ENCODE data around the gene TSTD1.
"Not testable (repeated sequence)": the region's sequence is repeated elsewhere in the genome, so short reads cannot be mapped to it uniquely, and the experiment has no call there.

Gene TSTD1

DNA sequence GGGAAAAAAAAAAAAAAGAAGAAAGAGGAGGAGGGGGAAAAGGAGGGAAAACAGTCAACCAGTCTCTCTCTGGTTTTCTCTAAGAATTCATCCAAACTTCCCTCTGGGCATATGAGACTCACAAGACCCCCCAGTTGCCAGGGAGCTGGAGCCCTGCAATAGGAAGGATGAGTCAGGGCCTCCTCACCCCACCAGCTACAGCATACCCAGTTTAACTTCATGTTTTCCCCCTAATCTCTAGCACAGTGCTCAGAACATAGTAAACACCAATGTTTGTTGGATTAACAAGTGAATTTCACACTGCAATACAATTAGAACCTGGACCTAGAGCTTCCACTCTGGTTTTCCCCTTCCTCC is 25.7 kb downstream of the TSTD1 start:
- Mint-ChIP-seq H3K27me3 (no peaks in the 10 kb centered on the region), H3K4me1 (ENCODE audit: low read depth) (peaks cover 27% of the 10 kb centered on the region), H3K27ac (peak overlapping the region; percentile 95), H3K4me3 (peak overlapping the region; percentile 78), H3K9me3 (ENCODE audit: low read depth) (no peaks in the 10 kb centered on the region), H3K36me3 (no peaks in the 10 kb centered on the region)

DNA sequence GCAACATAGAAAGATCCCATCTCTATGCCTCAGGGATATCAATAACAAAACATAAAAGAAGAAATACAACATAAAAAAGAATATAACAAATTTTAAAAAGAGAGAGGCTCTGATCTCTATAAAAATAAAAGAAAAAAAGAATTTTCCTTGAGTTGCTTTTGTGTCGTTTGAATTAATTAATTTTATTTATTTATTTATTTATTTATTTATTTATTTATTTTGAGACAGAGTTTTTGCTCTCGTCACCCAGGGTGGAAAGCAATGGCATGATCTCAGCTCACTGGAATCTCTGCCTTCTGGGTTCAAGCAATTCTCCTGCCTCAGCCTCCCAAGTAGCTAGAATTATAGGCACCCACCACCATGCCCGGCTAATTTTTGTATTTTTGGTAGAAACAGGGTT is 26.3 kb downstream of the TSTD1 start:
- Mint-ChIP-seq H3K27me3 (no peaks in the 10 kb centered on the region), H3K4me3 (no peak overlapping the region), H3K27ac (no peak overlapping the region), H3K36me3 (peaks cover 3% of the 10 kb centered on the region), H3K9me3 (ENCODE audit: low read depth) (no peaks in the 10 kb centered on the region), H3K4me1 (ENCODE audit: low read depth) (peaks cover 27% of the 10 kb centered on the region)

DNA sequence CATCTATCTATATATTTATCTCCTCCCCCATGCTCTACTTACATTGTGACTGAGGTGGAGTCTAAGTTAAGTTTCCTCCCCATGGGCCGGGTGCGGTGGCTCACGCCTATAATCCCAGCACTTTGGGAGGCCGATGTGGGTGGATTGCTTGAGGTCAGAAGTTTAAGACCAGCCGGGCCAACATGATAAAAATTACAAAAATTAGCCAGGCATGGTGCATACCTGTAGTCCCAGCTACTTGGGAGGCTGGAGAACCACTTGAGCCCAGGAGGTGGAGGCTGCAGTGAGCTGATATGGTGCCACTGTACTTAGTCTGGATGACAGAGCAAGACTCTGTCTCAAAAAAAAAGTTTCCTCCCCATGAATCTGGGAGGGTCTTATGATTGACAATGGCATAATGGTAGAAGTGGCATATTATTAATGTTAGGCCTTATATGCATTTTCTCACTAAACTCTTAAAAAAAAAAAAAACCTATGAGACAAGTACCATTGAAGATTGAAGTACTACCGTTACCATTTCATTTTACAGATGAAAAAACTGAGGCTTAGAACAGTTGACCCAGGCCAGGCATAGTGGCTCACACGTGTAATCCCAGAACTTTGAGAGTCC is 29.1 kb downstream of the TSTD1 start:
- no peak overlapping the region for H3K27ac Mint-ChIP-seq
- H3K4me1 Mint-ChIP-seq (ENCODE audit: low read depth), result peaks cover 25% of the 10 kb centered on the region
- H3K36me3 Mint-ChIP-seq, result peaks cover 3% of the 10 kb centered on the region
- H3K4me3 Mint-ChIP-seq, result no peak overlapping the region
- H3K27me3 Mint-ChIP-seq, result no peaks in the 10 kb centered on the region
- H3K9me3 Mint-ChIP-seq (ENCODE audit: low read depth), result no peaks in the 10 kb centered on the region

DNA sequence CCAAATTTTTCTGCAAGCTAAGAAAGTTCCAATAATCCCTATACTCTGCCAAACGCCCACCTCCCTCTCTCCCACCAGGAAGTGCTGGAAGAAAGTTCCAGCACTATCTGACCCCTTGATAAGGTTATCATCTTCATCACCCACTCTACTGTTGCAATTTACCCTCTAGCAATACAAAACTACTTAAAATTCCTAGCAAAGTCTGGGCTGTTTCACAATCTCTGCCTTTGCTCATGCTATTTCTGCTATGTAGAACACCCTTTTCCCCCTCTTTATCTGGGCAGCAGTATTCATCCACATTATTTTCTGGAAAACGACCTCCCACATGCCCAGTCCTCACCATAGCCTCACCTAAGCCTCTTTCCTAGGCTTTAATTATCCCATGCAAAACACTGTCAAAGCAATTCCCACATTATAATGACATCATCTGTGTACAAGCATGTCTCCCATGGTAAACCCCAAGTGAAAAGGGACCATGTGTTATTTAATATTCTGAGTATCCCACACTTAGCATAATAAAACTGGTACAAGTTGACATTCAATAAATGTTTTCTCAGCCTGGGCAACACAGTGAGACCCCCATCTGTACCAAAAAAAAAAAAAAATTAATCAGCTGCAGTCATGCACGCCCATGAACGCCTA is 29.8 kb downstream of the TSTD1 start:
- Mint-ChIP-seq H3K36me3 (peaks cover 3% of the 10 kb centered on the region), H3K9me3 (ENCODE audit: low read depth) (no peaks in the 10 kb centered on the region), H3K4me1 (ENCODE audit: low read depth) (peaks cover 21% of the 10 kb centered on the region), H3K4me3 (no peak overlapping the region), H3K27me3 (no peaks in the 10 kb centered on the region), H3K27ac (no peak overlapping the region)

DNA sequence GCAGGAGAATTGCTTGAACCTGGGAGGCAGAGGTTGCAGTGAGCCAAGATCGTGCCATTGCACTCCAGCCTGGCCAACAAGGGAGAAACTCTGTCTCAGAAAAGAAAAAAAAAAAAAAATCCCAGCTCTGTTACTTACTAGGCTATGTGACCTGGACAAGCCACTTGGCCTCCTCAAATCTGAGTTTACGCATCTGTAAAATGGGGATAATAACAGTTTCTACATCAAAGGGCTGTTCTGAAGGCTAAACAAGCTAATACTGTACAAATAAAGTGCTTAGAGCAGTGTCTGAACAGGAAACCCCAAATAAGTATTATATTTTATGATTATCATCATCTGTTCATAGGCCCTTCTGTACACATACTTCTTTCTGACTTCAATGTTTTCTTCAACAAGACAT is 31.4 kb downstream of the TSTD1 start:
- H3K9me3 Mint-ChIP-seq (ENCODE audit: low read depth), result no peaks in the 10 kb centered on the region
- no peak overlapping the region for H3K27ac Mint-ChIP-seq
- H3K36me3 Mint-ChIP-seq, result peaks cover 3% of the 10 kb centered on the region

DNA sequence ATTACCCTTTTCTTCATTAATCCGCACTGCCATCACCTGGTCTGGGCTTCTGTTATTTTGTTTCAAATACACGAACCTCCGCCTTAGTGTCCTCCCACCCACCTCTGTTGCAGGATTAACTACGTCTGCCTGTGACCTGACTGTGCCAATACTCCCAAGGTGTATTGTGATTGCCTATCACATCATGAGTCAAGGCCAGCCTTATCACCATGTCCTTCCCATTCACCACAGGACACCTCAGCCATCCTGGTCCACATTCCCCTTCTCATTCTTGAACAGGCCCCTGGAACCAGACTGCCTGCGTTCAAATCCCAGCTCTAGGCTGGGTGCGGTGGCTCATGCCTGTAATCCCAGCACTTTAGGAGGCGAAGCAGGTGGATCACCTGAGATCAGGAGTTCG is 32.2 kb downstream of the TSTD1 start:
- Mint-ChIP-seq H3K4me3 (no peak overlapping the region), H3K36me3 (peaks cover 3% of the 10 kb centered on the region), H3K4me1 (ENCODE audit: low read depth) (no peaks in the 10 kb centered on the region), H3K27me3 (no peaks in the 10 kb centered on the region), H3K27ac (no peak overlapping the region), H3K9me3 (ENCODE audit: low read depth) (no peaks in the 10 kb centered on the region)

More for the DNA sequence above, 31.4 kb downstream of the TSTD1 start:
- Mint-ChIP-seq H3K4me3 (no peak overlapping the region), H3K4me1 (ENCODE audit: low read depth) (peaks cover 6% of the 10 kb centered on the region), H3K27me3 (no peaks in the 10 kb centered on the region)

DNA sequence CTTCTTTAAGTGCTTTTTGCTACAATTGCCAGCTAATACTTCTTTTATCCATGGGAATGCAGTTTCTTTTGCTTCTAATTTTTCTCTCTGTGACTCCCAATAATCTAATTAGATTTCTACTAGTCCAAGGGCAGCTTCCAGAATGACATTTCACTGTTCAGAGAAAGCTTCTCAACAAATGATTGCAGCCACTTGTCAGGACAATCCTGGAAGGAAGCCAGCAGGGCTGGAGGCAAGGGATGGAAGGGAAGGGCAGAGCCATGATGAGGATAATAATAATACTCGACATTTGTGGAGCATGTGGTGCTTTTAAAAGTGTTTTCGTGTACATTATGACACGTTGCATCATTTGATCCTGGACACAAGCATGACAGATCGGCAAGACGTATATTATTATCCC is 37.2 kb downstream of the TSTD1 start:
- H3K36me3 Mint-ChIP-seq, result no peaks in the 10 kb centered on the region
- H3K27ac Mint-ChIP-seq, result no peak overlapping the region
- H3K4me1 Mint-ChIP-seq (ENCODE audit: low read depth), result peaks cover 7% of the 10 kb centered on the region
- H3K9me3 Mint-ChIP-seq (ENCODE audit: low read depth), result no peaks in the 10 kb centered on the region
- H3K27me3 Mint-ChIP-seq, result no peaks in the 10 kb centered on the region
- H3K4me3 Mint-ChIP-seq, result no peak overlapping the region

DNA sequence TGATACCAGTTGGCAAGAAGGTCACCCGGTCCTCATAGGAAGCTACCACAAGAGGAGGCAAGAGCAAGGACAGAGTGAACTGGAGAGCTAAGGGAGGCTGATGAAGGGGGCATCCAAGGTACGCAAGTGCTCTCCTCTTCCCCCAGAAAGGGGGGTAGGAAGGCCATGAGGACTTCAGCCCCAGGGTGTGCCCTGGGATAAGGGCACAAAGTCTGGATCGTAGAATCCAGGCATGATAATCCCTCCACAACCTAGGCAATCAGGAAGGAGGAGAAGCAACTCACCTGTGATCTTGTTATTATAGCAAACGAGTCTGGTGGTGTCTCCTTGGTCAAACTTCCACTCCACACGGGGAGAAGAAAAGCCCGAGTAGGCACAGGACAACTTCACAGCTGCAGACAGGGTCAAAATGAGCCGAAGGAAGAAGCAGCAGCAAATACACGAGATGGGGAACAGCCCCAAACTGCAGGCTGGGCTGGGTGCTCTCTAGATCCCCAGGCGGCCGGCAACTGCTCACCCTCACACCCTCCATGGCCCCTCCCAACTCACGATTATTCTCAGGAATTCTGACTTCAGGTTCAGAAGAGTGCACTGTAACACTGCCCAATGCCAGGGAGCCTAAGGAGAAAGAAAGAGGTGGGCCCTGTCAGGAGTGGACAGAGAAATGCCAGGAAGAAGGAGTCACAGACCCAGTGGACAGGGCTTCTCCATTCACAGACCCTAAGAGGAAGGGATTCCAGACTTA is 37.9 kb downstream of the TSTD1 start:
- H3K4me1 Mint-ChIP-seq (ENCODE audit: low read depth), result peaks cover 7% of the 10 kb centered on the region
- no peaks in the 10 kb centered on the region for H3K9me3 Mint-ChIP-seq (ENCODE audit: low read depth)
- H3K36me3 Mint-ChIP-seq, result no peaks in the 10 kb centered on the region
- H3K27ac Mint-ChIP-seq, result no peak overlapping the region
- H3K4me3 Mint-ChIP-seq, result no peak overlapping the region
- no peaks in the 10 kb centered on the region for H3K27me3 Mint-ChIP-seq

DNA sequence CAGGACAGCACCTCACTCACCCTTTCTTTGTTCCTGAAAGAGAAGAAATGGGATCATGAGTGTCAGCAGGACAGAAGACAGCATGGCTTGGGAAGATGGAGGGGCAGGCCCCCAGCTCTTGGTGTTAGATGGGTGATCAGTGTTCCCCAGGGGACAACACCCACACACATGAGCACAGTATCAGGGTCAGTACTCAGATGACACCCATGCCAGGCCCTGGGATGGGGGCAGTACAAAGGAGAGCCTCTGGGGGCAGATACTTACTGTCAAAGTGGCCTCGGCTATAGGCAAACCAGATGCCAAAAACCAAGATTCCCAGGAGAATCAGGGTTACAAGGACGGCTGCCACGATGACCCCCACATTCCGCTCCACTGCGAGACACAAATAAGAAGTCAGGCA is 39.4 kb downstream of the TSTD1 start:
- Mint-ChIP-seq H3K9me3 (ENCODE audit: low read depth) (no peaks in the 10 kb centered on the region), H3K27ac (no peak overlapping the region), H3K27me3 (no peaks in the 10 kb centered on the region), H3K4me3 (no peak overlapping the region), H3K36me3 (no peaks in the 10 kb centered on the region), H3K4me1 (ENCODE audit: low read depth) (peaks cover 9% of the 10 kb centered on the region)

DNA sequence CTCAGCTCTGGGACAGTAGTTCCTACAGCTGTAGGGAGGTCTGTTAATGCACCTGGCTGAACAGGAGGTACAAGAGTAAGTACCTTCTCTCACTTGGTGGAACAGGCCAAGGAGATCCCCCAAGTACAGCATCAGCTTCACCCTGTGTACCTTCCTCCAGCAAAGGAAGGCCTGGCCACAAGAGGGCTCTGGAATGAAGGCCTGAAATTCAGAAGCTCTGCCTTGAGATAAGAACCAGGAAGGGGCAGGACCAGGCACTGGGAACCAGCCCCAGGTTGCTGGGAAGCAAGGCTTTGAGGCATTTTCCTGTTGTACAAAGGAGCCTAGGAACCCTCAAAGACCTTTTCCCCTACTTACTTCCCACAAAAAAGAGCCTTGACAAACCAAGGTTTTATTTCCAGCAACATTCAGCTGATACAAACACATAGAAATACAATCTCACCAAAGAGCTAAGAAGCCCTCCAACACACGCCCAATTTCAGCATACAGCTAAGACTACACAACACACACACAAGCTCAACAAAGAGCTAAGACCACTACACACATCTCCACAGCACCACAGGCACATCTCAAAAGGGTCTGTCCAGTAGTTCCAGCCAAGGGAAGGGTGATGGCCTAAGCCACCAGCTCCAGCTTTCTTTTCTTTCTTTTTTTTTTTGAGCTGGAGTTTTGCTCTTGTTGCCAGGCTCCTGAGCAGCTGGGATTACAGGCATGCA is 41.3 kb downstream of the TSTD1 start:
- Mint-ChIP-seq H3K27me3 (no peaks in the 10 kb centered on the region), H3K4me3 (no peak overlapping the region), H3K9me3 (ENCODE audit: low read depth) (no peaks in the 10 kb centered on the region), H3K36me3 (no peaks in the 10 kb centered on the region), H3K27ac (peak overlapping the region; percentile 75), H3K4me1 (ENCODE audit: low read depth) (peaks cover 9% of the 10 kb centered on the region)

DNA sequence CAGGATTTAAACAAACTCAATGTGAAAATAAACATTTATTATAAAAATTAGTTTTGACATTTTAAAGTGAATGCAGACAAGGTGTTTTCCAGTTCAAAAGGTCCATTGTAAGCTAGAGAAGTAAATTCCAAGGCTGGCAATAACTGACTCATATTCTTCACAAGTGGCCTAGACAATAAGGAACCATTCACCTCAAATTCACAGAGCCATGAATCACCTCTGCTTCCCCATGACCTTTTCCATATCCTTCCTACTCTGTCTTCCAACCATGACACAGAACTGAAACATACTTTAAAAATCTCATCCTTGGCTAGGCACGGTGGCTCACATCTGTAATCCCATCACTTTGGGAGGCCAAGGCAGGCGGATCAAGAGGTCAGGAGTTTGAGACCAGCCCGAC is 42.6 kb downstream of the TSTD1 start:
- Mint-ChIP-seq H3K36me3 (no peaks in the 10 kb centered on the region), H3K9me3 (ENCODE audit: low read depth) (no peaks in the 10 kb centered on the region), H3K4me3 (no peak overlapping the region), H3K27ac (peak overlapping the region; percentile 35), H3K4me1 (ENCODE audit: low read depth) (peaks cover 9% of the 10 kb centered on the region), H3K27me3 (no peaks in the 10 kb centered on the region)

DNA sequence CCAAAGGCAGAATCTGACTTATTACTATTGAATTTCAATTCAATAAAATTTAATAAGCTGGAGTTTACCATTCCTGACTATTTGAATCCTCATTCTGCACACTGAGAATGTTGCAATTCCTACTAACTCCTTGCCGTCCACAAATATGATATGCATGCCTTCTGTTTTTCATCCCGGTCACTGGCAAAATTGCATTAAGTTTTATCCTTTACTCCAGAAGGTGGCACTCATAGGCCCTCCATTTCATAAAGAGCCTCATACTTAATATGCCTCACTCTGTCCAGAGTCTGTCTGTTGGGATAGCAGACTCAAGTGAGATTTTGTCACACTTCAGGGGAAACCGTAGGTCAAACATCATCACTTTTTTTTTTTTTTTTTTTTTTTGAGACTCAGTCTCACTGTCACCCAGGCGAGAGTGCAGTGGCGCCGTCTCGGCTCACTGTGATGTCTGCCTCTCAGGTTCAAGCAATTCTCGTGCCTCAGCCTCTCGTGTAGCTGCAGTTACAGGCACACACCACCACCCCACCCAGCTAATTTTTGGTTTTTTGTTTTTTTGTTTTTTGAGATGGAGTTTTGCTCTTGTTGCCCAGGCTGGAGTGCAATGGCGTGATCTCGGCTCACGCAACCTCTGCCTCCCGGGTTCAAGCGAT is 45.1 kb downstream of the TSTD1 start:
- no peak overlapping the region for H3K27ac Mint-ChIP-seq

DNA sequence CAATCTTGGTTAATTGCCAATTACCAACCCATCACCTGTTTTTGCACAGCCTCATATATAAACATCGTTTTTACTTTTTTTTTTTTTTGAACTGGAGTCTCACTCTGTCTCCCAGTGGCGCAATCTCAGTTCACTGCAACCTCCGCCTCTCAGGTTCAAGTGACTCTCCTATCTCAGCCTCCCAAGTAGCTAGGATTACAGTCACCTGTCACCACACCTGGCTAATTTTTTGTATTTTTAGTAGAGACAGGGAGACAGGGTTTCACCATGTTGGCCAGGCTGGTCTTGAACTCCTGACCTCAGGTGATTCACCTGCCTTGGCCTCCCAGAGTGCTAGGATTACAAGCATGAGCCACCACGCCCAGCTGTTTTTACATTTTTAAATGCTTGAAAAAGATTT is 46.7 kb downstream of the TSTD1 start:
- H3K27me3 Mint-ChIP-seq; H3K27ac Mint-ChIP-seq; H3K4me1 Mint-ChIP-seq (ENCODE audit: low read depth); H3K4me3 Mint-ChIP-seq; H3K36me3 Mint-ChIP-seq; H3K9me3 Mint-ChIP-seq (ENCODE audit: low read depth): not testable (repeated sequence)

More for the DNA sequence above, 45.1 kb downstream of the TSTD1 start:
- H3K9me3 Mint-ChIP-seq (ENCODE audit: low read depth), result no peaks in the 10 kb centered on the region
- no peaks in the 10 kb centered on the region for H3K27me3 Mint-ChIP-seq
- H3K36me3 Mint-ChIP-seq, result no peaks in the 10 kb centered on the region
- H3K4me3 Mint-ChIP-seq, result no peak overlapping the region
- peaks cover 13% of the 10 kb centered on the region for H3K4me1 Mint-ChIP-seq (ENCODE audit: low read depth)
